IPS DF 6.9 (cell line): ENCODE results near the gene ATG13.

Experiments used
- DNase-seq: peaks from one replicate; pipeline ENCODE4 v3.0.0-alpha.2; 2013; ENCODE audit warnings: low read depth, low spot score
- H3K27ac ChIP-seq: one replicate; pipeline ENCODE4 v1.5.1; 2013; ENCODE audit warnings: low read length, control low read depth
- H3K27me3 ChIP-seq: 2 replicates; pipeline ENCODE4 v1.6.1; 2013; ENCODE audit warnings: mild to moderate bottlenecking, low read length; ENCODE audit not compliant: control insufficient read depth, insufficient read depth
- H3K36me3 ChIP-seq: 2 replicates; pipeline ENCODE4 v1.6.1; 2013; ENCODE audit warnings: low read length; ENCODE audit not compliant: control insufficient read depth, insufficient read depth
- H3K4me1 ChIP-seq: 2 replicates; pipeline ENCODE4 v1.6.1; 2013; ENCODE audit warnings: low read length; ENCODE audit not compliant: control insufficient read depth, insufficient read depth
- H3K4me3 ChIP-seq: 2 replicates; pipeline ENCODE4 v1.5.1; 2013; ENCODE audit warnings: mild to moderate bottlenecking, low read length
- H3K9me3 ChIP-seq: 2 replicates; pipeline ENCODE4 v1.6.1; 2013; ENCODE audit warnings: low read length, inconsistent platforms; ENCODE audit not compliant: control insufficient read depth, insufficient read depth
- WGBS: extraction: QIAGEN DNeasy Blood & Tissue Kit; methylation state at CpG from one replicate; pipeline ENCODE4 v1.1.7; 2013; ENCODE audit warnings: mixed read lengths, missing lambda C conversion rate; ENCODE audit not compliant: insufficient read length, insufficient coverage; 5-methylcytosine and 5-hydroxymethylcytosine counted together

The ATG13 gene

GRCh38 chr11:46594374-46594700, 23.0 kb upstream of the ATG13 start:
- no peaks in the 10 kb centered on the region for H3K4me1 ChIP-seq
- no peak for DNase-seq
- H3K9me3 ChIP-seq: no peaks in the 10 kb centered on the region
- WGBS: no CpG with 5 or more reads among the region's 3 CpGs
- H3K27me3 ChIP-seq: no peaks in the 10 kb centered on the region
- no peaks in the 10 kb centered on the region for H3K36me3 ChIP-seq
- H3K27ac ChIP-seq: no peak overlapping the region
- H3K4me3 ChIP-seq: peak overlapping the region; percentile 99; the same call in 1 of the 2 replicates

- no CpG with 5 or more reads among the region's 10 CpGs for WGBS
- H3K27ac ChIP-seq: no peak overlapping the region
Measured at GRCh38 chr11:46594785-46595184, 22.6 kb upstream of the ATG13 start.

GRCh38 chr11:46597155-46597554, 20.2 kb upstream of the ATG13 start:
- Histone ChIP-seq H3K4me1 (no peaks in the 10 kb centered on the region), H3K27ac (no peak overlapping the region), H3K9me3 (no peaks in the 10 kb centered on the region), H3K36me3 (no peaks in the 10 kb centered on the region), H3K27me3 (no peaks in the 10 kb centered on the region), H3K4me3 (no peak overlapping the region)
- no peak for DNase-seq
- no CpG with 5 or more reads among the region's 1 CpG for WGBS

More at GRCh38 chr11:46594785-46595184, 22.6 kb upstream of the ATG13 start:
- Histone ChIP-seq H3K4me1 (no peaks in the 10 kb centered on the region), H3K27me3 (no peaks in the 10 kb centered on the region), H3K9me3 (no peaks in the 10 kb centered on the region), H3K4me3 (no peak overlapping the region), H3K36me3 (no peaks in the 10 kb centered on the region)
- DNase-seq: no peak

DNA sequence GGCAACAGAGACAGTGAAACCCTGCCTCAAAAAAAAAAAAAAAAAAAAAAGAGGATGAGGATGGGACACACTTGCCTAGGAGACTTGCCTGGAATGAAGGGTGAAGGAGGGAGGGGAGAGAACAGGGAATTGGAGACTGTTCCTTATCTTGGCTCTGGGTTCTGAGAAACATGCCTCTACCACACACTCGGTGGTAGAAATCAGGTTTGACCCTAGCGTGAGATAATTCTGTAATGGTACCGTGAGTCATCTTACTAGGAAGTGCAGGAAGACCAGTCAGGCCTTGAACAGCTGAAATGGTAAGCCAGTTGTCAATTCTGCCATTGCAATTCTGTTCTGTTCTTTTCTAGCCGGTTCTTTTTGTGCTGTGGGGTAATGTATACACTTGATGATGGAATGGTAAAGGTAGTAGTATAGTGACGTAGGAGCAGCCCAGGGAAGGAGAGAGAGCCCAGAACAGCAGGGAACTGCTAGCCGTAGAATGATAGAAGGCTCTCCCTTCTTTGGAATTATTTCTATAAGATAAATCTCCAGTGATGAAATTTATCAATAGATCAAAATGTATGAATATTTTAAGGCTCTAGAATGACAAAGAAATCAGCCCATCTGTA, 19.6 kb upstream of the ATG13 start:
- H3K9me3 ChIP-seq: no peaks in the 10 kb centered on the region
- no peaks in the 10 kb centered on the region for H3K4me1 ChIP-seq
- no peak for DNase-seq
- no peak overlapping the region for H3K27ac ChIP-seq
- no CpG with 5 or more reads among the region's 6 CpGs for WGBS
- no peaks in the 10 kb centered on the region for H3K36me3 ChIP-seq
- H3K27me3 ChIP-seq: no peaks in the 10 kb centered on the region
- H3K4me3 ChIP-seq: no peak overlapping the region

- Histone ChIP-seq H3K27ac (no peak overlapping the region), H3K9me3 (no peaks in the 10 kb centered on the region), H3K4me1 (no peaks in the 10 kb centered on the region), H3K4me3 (no peak overlapping the region), H3K27me3 (no peaks in the 10 kb centered on the region), H3K36me3 (no peaks in the 10 kb centered on the region)
- no peak for DNase-seq
- whole genome bisulfite sequencing: no CpG with 5 or more reads among the region's 8 CpGs
Measured at GRCh38 chr11:46599340-46600193, 17.8 kb upstream of the ATG13 start.

GRCh38 chr11:46600194-46600960, 17.0 kb upstream of the ATG13 start:
- H3K36me3 ChIP-seq: no peaks in the 10 kb centered on the region
- no peaks in the 10 kb centered on the region for H3K9me3 ChIP-seq
- no peak overlapping the region for H3K4me3 ChIP-seq
- H3K27ac ChIP-seq: no peak overlapping the region
- no peaks in the 10 kb centered on the region for H3K27me3 ChIP-seq
- WGBS: no CpG with 5 or more reads among the region's 3 CpGs
- H3K4me1 ChIP-seq: no peaks in the 10 kb centered on the region
- no peak for DNase-seq

DNA sequence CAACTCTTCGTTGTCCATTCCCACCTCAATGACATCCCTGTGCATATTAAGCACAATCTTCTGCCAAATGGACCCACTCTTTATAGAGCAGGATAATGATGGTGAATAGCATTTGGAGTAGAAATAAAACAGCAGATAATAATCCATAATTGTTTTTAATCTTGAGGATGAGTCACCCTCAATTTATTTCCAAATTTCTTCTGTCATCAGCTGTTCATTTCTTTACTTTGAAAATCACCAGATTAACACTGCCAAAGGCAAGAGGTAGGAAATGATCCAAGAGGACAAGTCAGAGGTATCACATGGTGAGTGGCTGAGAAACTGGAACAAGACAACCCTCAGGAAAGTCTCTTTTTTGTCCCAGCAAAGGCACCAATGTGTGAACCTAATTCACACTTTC, 16.2 kb upstream of the ATG13 start:
- Histone ChIP-seq H3K4me3 (no peak overlapping the region), H3K36me3 (no peaks in the 10 kb centered on the region), H3K9me3 (no peaks in the 10 kb centered on the region), H3K27ac (no peak overlapping the region), H3K27me3 (no peaks in the 10 kb centered on the region), H3K4me1 (no peaks in the 10 kb centered on the region)
- no CpG with 5 or more reads among the region's 1 CpG for WGBS
- no peak for DNase-seq

DNA sequence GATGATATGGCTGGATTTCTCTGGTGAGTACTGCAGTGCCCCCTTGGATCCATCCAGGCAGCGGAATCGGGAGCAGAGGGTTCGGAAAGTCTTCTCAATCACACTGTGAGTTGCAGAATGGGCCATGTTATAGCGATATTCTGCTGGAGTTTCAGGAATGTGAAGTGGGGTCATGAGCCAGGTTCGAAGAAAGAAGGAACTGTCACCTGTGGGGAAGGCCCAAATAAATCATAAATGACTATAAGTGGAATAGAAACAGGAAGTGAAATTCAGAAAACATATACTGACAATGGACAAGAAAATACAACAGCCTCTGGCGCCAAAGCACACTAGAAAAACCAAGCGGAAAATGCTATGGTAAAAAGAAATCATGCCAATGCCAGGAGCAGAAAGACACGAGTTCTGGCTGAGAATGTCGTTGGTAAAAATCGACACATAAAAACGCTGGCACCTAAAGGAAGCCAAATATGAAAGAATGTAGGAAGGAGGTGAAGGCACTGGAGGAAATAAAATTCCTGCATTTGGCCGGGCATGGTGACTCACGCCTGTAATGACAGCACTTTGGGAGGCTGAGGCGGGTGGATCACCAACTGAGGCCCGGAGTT, 13.5 kb upstream of the ATG13 start:
- DNase-seq: no peak
- H3K9me3 ChIP-seq: no peaks in the 10 kb centered on the region

DNA sequence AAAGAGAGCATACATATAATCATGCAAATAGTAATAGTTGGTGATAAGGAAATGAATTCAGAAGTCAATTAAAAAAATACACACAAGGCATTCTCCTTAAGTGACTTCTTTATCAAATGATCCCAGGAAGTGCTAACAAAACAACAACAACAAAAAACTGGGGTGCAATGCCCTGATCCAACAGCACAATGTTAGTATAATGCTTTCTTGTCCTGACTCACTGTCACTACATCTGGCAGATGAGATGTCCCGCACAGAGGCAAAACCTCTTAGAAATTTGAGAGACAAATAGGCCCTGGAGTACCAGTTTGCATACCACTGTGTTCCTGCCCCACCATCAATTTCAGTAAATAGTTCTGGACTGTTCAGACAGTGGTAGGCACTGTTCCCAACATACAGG, 12.6 kb upstream of the ATG13 start:
- no peaks in the 10 kb centered on the region for H3K4me1 ChIP-seq
- DNase-seq: no peak
- no CpG with 5 or more reads among the region's 1 CpG for WGBS
- H3K4me3 ChIP-seq: no peak overlapping the region
- no peak overlapping the region for H3K27ac ChIP-seq
- H3K36me3 ChIP-seq: no peaks in the 10 kb centered on the region
- no peaks in the 10 kb centered on the region for H3K27me3 ChIP-seq
- no peaks in the 10 kb centered on the region for H3K9me3 ChIP-seq

More for the DNA sequence above, 13.5 kb upstream of the ATG13 start:
- no peaks in the 10 kb centered on the region for H3K4me1 ChIP-seq
- H3K27me3 ChIP-seq: no peaks in the 10 kb centered on the region
- H3K4me3 ChIP-seq: no peak overlapping the region
- no CpG with 5 or more reads among the region's 15 CpGs for WGBS
- H3K36me3 ChIP-seq: no peaks in the 10 kb centered on the region
- H3K27ac ChIP-seq: no peak overlapping the region

- H3K4me1 ChIP-seq: no peaks in the 10 kb centered on the region
- no peak overlapping the region for H3K4me3 ChIP-seq
- WGBS: 100% methylated on average over 1 of the region's 1 CpG
- no peaks in the 10 kb centered on the region for H3K9me3 ChIP-seq
- no peaks in the 10 kb centered on the region for H3K36me3 ChIP-seq
- H3K27me3 ChIP-seq: no peaks in the 10 kb centered on the region
- no peak overlapping the region for H3K27ac ChIP-seq
- no peak for DNase-seq
Measured at GRCh38 chr11:46607516-46607915, 9.8 kb upstream of the ATG13 start.
